H9 (cell line): ENCODE data around the gene KLRC3. TPM values are rescaled to one million over a fixed set of nuclear protein-coding genes. Genes with fewer than 3 reads are reported as not detected.

Experiments used
- DNase-seq: peaks from one replicate; pipeline ENCODE4 v3.0.0-alpha.2; 2017
- H2AFZ ChIP-seq: one replicate; pipeline ENCODE4 v1.6.1; 2013; ENCODE audit warnings: mild to moderate bottlenecking, low read length, control low read depth, moderate library complexity
- H2AK5ac ChIP-seq: 2 replicates; pipeline ENCODE4 v1.6.1; 2013; ENCODE audit warnings: low read length, control low read depth, mixed read lengths; ENCODE audit not compliant: insufficient read length
- H2BK120ac ChIP-seq: one replicate; pipeline ENCODE4 v1.6.1; 2013; ENCODE audit warnings: low read depth, mild to moderate bottlenecking, low read length, control low read depth, inconsistent platforms; ENCODE audit not compliant: poor library complexity, severe bottlenecking
- H2BK12ac ChIP-seq: 2 replicates; pipeline ENCODE4 v1.6.1; 2013; ENCODE audit warnings: low read length, control low read depth, mixed read lengths, low read depth; ENCODE audit not compliant: insufficient read length
- H2BK15ac ChIP-seq: 2 replicates; pipeline ENCODE4 v1.6.1; 2013; ENCODE audit warnings: low read depth, low read length, control low read depth
- H2BK20ac ChIP-seq: one replicate; pipeline ENCODE4 v1.6.1; 2013; ENCODE audit warnings: low read depth, mild to moderate bottlenecking, low read length, control low read depth, inconsistent platforms; ENCODE audit not compliant: poor library complexity, severe bottlenecking
- H2BK5ac ChIP-seq: 2 replicates; pipeline ENCODE4 v1.6.1; 2013; ENCODE audit warnings: low read length, control low read depth, mixed read lengths; ENCODE audit not compliant: insufficient read length
- H3K14ac ChIP-seq: 2 replicates; pipeline ENCODE4 v1.6.1; 2013; ENCODE audit warnings: low read length, control low read depth; ENCODE audit not compliant: insufficient read depth
- H3K18ac ChIP-seq: 2 replicates; pipeline ENCODE4 v1.6.1; 2013; ENCODE audit warnings: low read depth, mild to moderate bottlenecking, mixed read lengths, low read length, control low read depth; ENCODE audit not compliant: insufficient read length
- H3K23ac ChIP-seq: 2 replicates; pipeline ENCODE4 v1.6.1; 2013; ENCODE audit warnings: low read length, control low read depth, mixed read lengths, low read depth; ENCODE audit not compliant: insufficient read length
- H3K23me2 ChIP-seq: 2 replicates; pipeline ENCODE4 v1.6.1; 2013; ENCODE audit warnings: low read depth, mild to moderate bottlenecking, mixed read lengths, low read length, control low read depth; ENCODE audit not compliant: insufficient read length, poor library complexity, severe bottlenecking
- H3K27ac ChIP-seq: 2 replicates; pipeline ENCODE4 v1.5.1; 2013; ENCODE audit warnings: low read length, control low read depth, mixed read lengths, low read depth; ENCODE audit not compliant: insufficient read length
- H3K27me3 ChIP-seq: 2 replicates; pipeline ENCODE4 v1.6.1; 2013; ENCODE audit warnings: low read length, control low read depth, inconsistent platforms; ENCODE audit not compliant: insufficient read depth
- H3K4ac ChIP-seq: 2 replicates; pipeline ENCODE4 v1.6.1; 2013; ENCODE audit warnings: low read depth, mild to moderate bottlenecking, control low read depth, inconsistent platforms, low read length, moderate library complexity
- H3K4me1 ChIP-seq: 2 replicates; pipeline ENCODE4 v1.6.1; 2013; ENCODE audit warnings: low read length, control low read depth, inconsistent platforms; ENCODE audit not compliant: insufficient read depth
- H3K4me2 ChIP-seq: 2 replicates; pipeline ENCODE4 v1.6.1; 2013; ENCODE audit warnings: low read length, control low read depth, mixed read lengths; ENCODE audit not compliant: insufficient read length, insufficient read depth
- H3K56ac ChIP-seq: 2 replicates; pipeline ENCODE4 v1.6.1; 2013; ENCODE audit warnings: low read depth, mild to moderate bottlenecking, mixed read lengths, low read length, control low read depth; ENCODE audit not compliant: insufficient read length
- H3K79me1 ChIP-seq: 2 replicates; pipeline ENCODE4 v1.6.1; 2013; ENCODE audit warnings: low read depth, mild to moderate bottlenecking, moderate library complexity, low read length, control low read depth, inconsistent platforms; ENCODE audit not compliant: insufficient read depth, poor library complexity, severe bottlenecking
- H3K79me2 ChIP-seq: 2 replicates; pipeline ENCODE4 v1.6.1; 2013; ENCODE audit warnings: low read length, control low read depth, inconsistent platforms; ENCODE audit not compliant: insufficient read depth
- H3K9ac ChIP-seq: 2 replicates; pipeline ENCODE4 v1.6.1; 2013; ENCODE audit warnings: low read length, control low read depth, mixed read lengths; ENCODE audit not compliant: insufficient read length; ENCODE audit errors: extremely low read depth
- H3K9me3 ChIP-seq: one replicate; pipeline ENCODE4 v1.6.1; 2013; ENCODE audit warnings: low read depth, low read length, inconsistent platforms; ENCODE audit not compliant: control insufficient read depth
- H3T11ph ChIP-seq: one replicate; pipeline ENCODE4 v1.6.1; 2013; ENCODE audit warnings: mild to moderate bottlenecking, low read length, control low read depth, inconsistent platforms
- H4K20me1 ChIP-seq: one replicate; pipeline ENCODE4 v1.6.1; 2013; ENCODE audit not compliant: control insufficient read depth, insufficient read length, insufficient read depth
- H4K5ac ChIP-seq: 2 replicates; pipeline ENCODE4 v1.6.1; 2013; ENCODE audit warnings: low read depth, mild to moderate bottlenecking, mixed read lengths, low read length, control low read depth; ENCODE audit not compliant: insufficient read length
- H4K8ac ChIP-seq: replicated peaks from 2 replicates; pipeline ENCODE4 v1.6.1; 2013; ENCODE audit warnings: low read length, control low read depth, mixed read lengths, low read depth; ENCODE audit not compliant: insufficient read length
- H4K91ac ChIP-seq: 2 replicates; pipeline ENCODE4 v1.6.1; 2013; ENCODE audit warnings: low read depth, mild to moderate bottlenecking, moderate library complexity, mixed read lengths, low read length, control low read depth; ENCODE audit not compliant: insufficient read length
- H3K27ac Mint-ChIP-seq, 3 experiments: 2 replicates in 2 of 3; 3 replicates in 1 of 3; pipeline ENCODE4 v1.8.0; 2020 to 2021; ENCODE audit warnings: mixed read lengths in 3 of 3, mild to moderate bottlenecking in 1 of 3, moderate library complexity in 1 of 3
- H3K27me3 Mint-ChIP-seq: 2 replicates; pipeline ENCODE4 v1.8.0; 2021; ENCODE audit warnings: low read depth, mild to moderate bottlenecking, moderate library complexity, mixed read lengths
- H3K36me3 Mint-ChIP-seq, 3 experiments: 2 replicates in 2 of 3; 3 replicates in 1 of 3; pipeline ENCODE4 v1.8.0; 2020 to 2021; ENCODE audit warnings: low read depth in 3 of 3, mixed read lengths in 3 of 3; ENCODE audit not compliant: insufficient read depth in 1 of 3
- H3K4me1 Mint-ChIP-seq, 2 experiments: 2 replicates each; pipeline ENCODE4 v1.8.0; 2020; ENCODE audit warnings: mixed read lengths in 2 of 2
- H3K4me3 Mint-ChIP-seq, 2 experiments: 2 replicates in 1 of 2; 3 replicates in 1 of 2; pipeline ENCODE4 v1.8.0; 2020 to 2021; ENCODE audit warnings: mild to moderate bottlenecking in 2 of 2, mixed read lengths in 2 of 2, moderate library complexity in 1 of 2
- H3K9me3 Mint-ChIP-seq, 2 experiments: 2 replicates in 1 of 2; 3 replicates in 1 of 2; pipeline ENCODE4 v1.8.0; 2020; ENCODE audit warnings: mild to moderate bottlenecking in 2 of 2, mixed read lengths in 2 of 2, moderate library complexity in 1 of 2
- WGBS: extraction: QIAGEN DNeasy Blood & Tissue Kit; methylation state at CpG from one replicate; pipeline ENCODE4 v1.1.7; 2013; ENCODE audit warnings: missing lambda C conversion rate, low lambda C conversion rate, mixed read lengths; ENCODE audit not compliant: insufficient read length; ENCODE audit errors: extremely low coverage; 5-methylcytosine and 5-hydroxymethylcytosine counted together
- total RNA-seq: library from RNA; stranded (reverse); gene quantifications from 2 replicates; pipeline ENCODE4 v1.2.1, GENCODE V29; 2021
- TF ChIP-seq, protein P1 (sequence below): fragments of 200-600 bp; sonication (generic); conservative IDR thresholded peaks from 3 replicates; pipeline ENCODE4 v1.8.0; 2021; ENCODE audit warnings: antibody characterized with exemption, mild to moderate bottlenecking

KLRC3 gene
- total RNA-seq, 1 experiment from 2014 or later = not detected

GRCh38 chr12:10398168-10398567 is 22.2 kb downstream of the KLRC3 start:
- no peak overlapping the region for H3K14ac ChIP-seq
- H2BK120ac ChIP-seq = no peak overlapping the region
- no peak overlapping the region for H4K8ac ChIP-seq
- no peak overlapping the region for H3K9ac ChIP-seq
- Mint-ChIP-seq H3K27me3 (no peaks in the 10 kb centered on the region), H3K4me3 (no peak overlapping the region), H3K9me3 (no peaks in the 10 kb centered on the region), H3K27ac (no peak overlapping the region), H3K4me1 (peaks cover 4% of the 10 kb centered on the region in 2 experiments; a peak in 3 of 4 replicates), H3K36me3 (no peaks in the 10 kb centered on the region)
- H3K23ac ChIP-seq = no peak overlapping the region
- H3K9me3 ChIP-seq = no peaks in the 10 kb centered on the region
- no peaks in the 10 kb centered on the region for H4K20me1 ChIP-seq
- H2BK5ac ChIP-seq = no peak overlapping the region
- no peak overlapping the region for H3K27ac ChIP-seq
- no peak overlapping the region for H2AFZ ChIP-seq
- H3K79me2 ChIP-seq = no peaks in the 10 kb centered on the region
- H3K56ac ChIP-seq = no peak overlapping the region
- no peaks in the 10 kb centered on the region; the same call in 1 of the 2 replicates for H3K4me1 ChIP-seq
- H3K79me1 ChIP-seq = no peaks in the 10 kb centered on the region
- H3K4ac ChIP-seq = no peak overlapping the region
- no peak overlapping the region for H3K4me2 ChIP-seq
- H3K23me2 ChIP-seq = no peaks in the 10 kb centered on the region
- H3T11ph ChIP-seq = no peak overlapping the region
- no peaks in the 10 kb centered on the region for H3K27me3 ChIP-seq
- no peak overlapping the region for H4K5ac ChIP-seq
- WGBS = no CpG with 5 or more reads among the region's 2 CpGs
- no peak overlapping the region for H2BK20ac ChIP-seq
- no peak overlapping the region for H2BK15ac ChIP-seq
- no peak overlapping the region for H3K18ac ChIP-seq
- H2AK5ac ChIP-seq = no peak overlapping the region
- no peak overlapping the region for H4K91ac ChIP-seq
- TF ChIP-seq, protein P1, sequence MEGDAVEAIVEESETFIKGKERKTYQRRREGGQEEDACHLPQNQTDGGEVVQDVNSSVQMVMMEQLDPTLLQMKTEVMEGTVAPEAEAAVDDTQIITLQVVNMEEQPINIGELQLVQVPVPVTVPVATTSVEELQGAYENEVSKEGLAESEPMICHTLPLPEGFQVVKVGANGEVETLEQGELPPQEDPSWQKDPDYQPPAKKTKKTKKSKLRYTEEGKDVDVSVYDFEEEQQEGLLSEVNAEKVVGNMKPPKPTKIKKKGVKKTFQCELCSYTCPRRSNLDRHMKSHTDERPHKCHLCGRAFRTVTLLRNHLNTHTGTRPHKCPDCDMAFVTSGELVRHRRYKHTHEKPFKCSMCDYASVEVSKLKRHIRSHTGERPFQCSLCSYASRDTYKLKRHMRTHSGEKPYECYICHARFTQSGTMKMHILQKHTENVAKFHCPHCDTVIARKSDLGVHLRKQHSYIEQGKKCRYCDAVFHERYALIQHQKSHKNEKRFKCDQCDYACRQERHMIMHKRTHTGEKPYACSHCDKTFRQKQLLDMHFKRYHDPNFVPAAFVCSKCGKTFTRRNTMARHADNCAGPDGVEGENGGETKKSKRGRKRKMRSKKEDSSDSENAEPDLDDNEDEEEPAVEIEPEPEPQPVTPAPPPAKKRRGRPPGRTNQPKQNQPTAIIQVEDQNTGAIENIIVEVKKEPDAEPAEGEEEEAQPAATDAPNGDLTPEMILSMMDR = no peak
- no peak for DNase-seq
- H2BK12ac ChIP-seq = no peak overlapping the region
